Muscle of arm (tissue), 12 donors: ENCODE results near the gene NEUROG3. TPM values are rescaled to one million over a fixed set of nuclear protein-coding genes. Genes with fewer than 3 reads are reported as not detected.

Source experiments
- polyA plus RNA-seq, 12 donors: library from polyadenylated mRNA; unstranded; fragments of 120-200 nt; gene quantifications; one replicate each; pipeline ENCODE4 v1.2.1, GENCODE V29; 2013; ENCODE audit not compliant: insufficient read length in 12 of 12

NEUROG3 gene
- polyA plus RNA-seq, 12 donors, result not detected

Other genes with a start within 250 kb of the NEUROG3 start
- gene TACR2, start 156.5 kb downstream of the NEUROG3 start, polyA plus RNA-seq, result under 1 TPM in 10 of 12 donors, not detected in 2; 0.24 to 0.74 (median 0.54) TPM
- 10 to 100 TPM in 11 of 12 donors, not detected in 1; 38.6 to 92.3 (median 71.5) TPM for gene TSPAN15, start 122.0 kb downstream of the NEUROG3 start, polyA plus RNA-seq
- gene FAM241B, start 56.8 kb upstream of the NEUROG3 start, polyA plus RNA-seq, result under 1 TPM in 9 of 12 donors, not detected in 3; 0.25 to 0.83 (median 0.37) TPM
- 10 to 100 TPM in 6 of 12 donors, 1 to 10 TPM in 5, not detected in 1; 5.8 to 19.9 (median 10.5) TPM for gene COL13A1, start 228.5 kb upstream of the NEUROG3 start, polyA plus RNA-seq